RWPE1 (cell line): ENCODE data around the gene SNCAIP.

ENCODE experiments used
- CTCF ChIA-PET: fragments of 350-600 bp; sonication (Branson Sonifier 250); formaldehyde crosslinking; extraction: SDS; loops from one replicate; lab custom pipeline; 2021; lab: Yijun Ruan, JAX
- POLR2A ChIA-PET: fragments of 400-600 bp; formaldehyde crosslinking; extraction: SDS; loops from one replicate; lab custom pipeline; 2020; ENCODE audit warnings: antibody characterized with exemption; ENCODE audit not compliant: low non-redundant PET; lab: Yijun Ruan, JAX
- DNase-seq: peaks from one replicate; pipeline ENCODE4 v3.0.0; 2012; ENCODE audit warnings: low spot score
- H3K27ac ChIP-seq: fragments of 450-650 bp; 2 replicates; pipeline ENCODE4 v1.5.1; 2017
- CTCF ChIP-seq: fragments of 450-650 bp; conservative IDR thresholded peaks from 2 replicates; pipeline ENCODE4 v1.5.1; 2017; ENCODE audit warnings: low read depth, mild to moderate bottlenecking

Gene SNCAIP

GRCh38 chr5:122430319-122430586, 118.2 kb downstream of the SNCAIP start:
- CTCF ChIA-PET: no interaction called here
- no peak overlapping the region for H3K27ac ChIP-seq
- no peak for TF ChIP-seq CTCF
- POLR2A ChIA-PET: no interaction called here
- DNase-seq: no peak

DNA sequence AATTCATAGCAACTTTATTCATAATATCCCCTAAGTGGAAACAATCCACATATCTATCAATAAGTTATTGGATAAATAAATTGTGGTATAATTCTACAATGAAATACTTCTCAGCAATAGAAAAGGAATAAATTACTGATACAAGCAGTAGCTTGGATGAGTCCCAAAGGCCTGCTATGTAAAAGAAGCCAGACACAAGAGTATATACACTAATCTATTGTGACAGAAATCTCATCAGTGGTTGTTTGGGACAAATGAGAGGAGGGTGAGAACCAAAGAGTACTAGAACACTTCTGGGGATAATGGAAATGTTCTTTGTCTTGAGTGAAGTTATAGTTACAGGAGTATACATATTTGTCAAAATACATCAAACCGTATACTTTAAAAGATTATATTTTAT, 119.3 kb downstream of the SNCAIP start:
- CTCF ChIA-PET: no interaction called here
- POLR2A ChIA-PET: no interaction called here
- DNase-seq: no peak
- no peak overlapping the region for H3K27ac ChIP-seq
- no peak for TF ChIP-seq CTCF

DNA sequence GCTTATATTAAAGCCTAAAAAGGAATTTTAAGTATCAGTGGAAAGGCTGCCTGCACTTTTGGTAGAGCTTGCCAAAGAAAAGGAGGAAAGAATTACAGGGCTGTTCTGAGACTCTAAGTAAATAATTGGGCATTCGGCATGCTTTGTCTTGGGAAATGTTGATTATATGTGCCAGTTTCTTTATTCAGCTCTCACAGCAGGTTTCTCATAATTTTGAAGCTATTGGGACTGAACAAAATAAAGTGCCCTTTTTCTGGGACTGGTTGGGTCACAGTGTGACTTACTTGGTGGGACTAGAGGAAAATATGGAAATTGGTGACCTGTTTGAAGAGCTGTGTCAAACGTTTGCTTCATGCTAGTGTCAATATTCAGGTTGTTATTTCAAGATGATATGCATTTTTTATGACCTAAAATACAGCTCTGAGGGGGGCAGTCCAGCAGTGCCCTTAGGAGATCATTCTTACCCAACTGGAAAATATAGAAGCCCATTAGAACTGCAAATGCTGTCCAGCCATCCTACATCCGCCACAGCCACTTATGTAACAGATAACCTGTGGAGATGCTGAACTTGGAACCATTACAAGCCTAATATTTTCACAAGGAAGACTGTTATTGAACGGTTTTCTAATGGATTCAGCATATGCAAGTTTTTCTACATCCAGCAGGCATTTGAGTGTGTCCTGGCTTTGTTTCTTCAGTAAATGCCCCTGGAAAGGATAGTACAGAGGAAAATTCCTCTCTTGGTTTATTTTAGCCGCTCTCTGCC, 122.4 kb downstream of the SNCAIP start:
- H3K27ac ChIP-seq: no peak overlapping the region
- POLR2A ChIA-PET: no interaction called here
- CTCF ChIA-PET: no interaction called here
- no peak for TF ChIP-seq CTCF
- DNase-seq: no peak

- TF ChIP-seq CTCF: no peak
- no peak overlapping the region for H3K27ac ChIP-seq
- no peak for DNase-seq
- POLR2A ChIA-PET: no interaction called here
- CTCF ChIA-PET: no interaction called here
Measured at GRCh38 chr5:122435234-122435633, 123.2 kb downstream of the SNCAIP start.

GRCh38 chr5:122435761-122436160, 123.7 kb downstream of the SNCAIP start:
- CTCF ChIA-PET: no interaction called here
- H3K27ac ChIP-seq: no peak overlapping the region
- no peak for DNase-seq
- no peak for TF ChIP-seq CTCF
- POLR2A ChIA-PET: no interaction called here

DNA sequence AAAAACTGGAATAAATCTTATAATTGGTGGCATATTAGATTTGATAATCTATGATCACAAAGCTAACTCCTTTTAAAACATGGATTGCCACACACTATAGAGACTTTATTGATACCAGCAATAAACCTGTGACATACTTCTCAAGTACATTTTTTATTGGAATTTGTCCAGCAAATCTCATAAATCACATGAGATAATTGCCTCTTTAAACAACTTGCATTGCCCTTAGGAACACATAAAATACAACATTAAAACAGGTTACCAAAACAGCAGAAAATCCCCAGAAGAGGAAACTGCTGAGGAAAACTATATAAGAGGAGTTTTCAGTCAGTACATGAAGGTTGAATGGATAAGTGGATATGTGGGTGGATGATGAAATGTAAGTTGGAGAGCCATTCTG, 124.6 kb downstream of the SNCAIP start:
- no peak for TF ChIP-seq CTCF
- POLR2A ChIA-PET: no interaction called here
- DNase-seq: no peak
- H3K27ac ChIP-seq: no peak overlapping the region
- CTCF ChIA-PET: no interaction called here

DNA sequence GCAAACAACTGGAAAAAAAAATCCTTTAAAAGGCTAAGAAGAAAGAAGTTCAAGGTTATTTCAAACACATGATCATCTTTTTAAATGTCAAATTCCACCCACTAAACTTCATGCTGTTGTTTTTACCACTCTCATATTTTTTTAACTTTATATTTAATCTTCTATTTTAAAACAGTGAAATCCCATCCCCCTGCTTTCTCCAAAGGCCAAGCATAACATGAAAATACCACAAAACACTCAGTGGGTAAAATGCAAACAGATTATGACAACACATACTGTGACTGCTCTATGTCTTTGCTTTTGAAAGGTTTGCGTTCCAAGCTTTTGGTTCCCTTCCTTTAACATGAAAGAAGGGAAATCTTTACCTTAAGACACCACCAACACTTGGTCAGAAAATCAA, 127.6 kb downstream of the SNCAIP start:
- DNase-seq: no peak
- TF ChIP-seq CTCF: no peak
- no peak overlapping the region for H3K27ac ChIP-seq
- ChIA-PET CTCF (no interaction called here), POLR2A (no interaction called here)
